CD4-positive, alpha-beta T cell (primary cell): ENCODE measurements around the gene GDF2. TPM values are rescaled to one million over a fixed set of nuclear protein-coding genes. Genes with fewer than 3 reads are reported as not detected.

Experiments
- ATAC-seq: fragments of 200-7000 bp; cut with Tn5 transposase; one replicate; pipeline ENCODE4 v1.10.0; 2022; ENCODE audit warnings: mild to moderate bottlenecking; ENCODE audit not compliant: poor library complexity
- CTCF ChIA-PET: fragments of 350-600 bp; sonication (Branson Sonifier 250); formaldehyde crosslinking; loops from one replicate; lab custom pipeline; 2021; ENCODE audit warnings: antibody characterized with exemption, inconsistent platforms; lab: Charles Lee
- POLR2A ChIA-PET: fragments of 350-600 bp; sonication (Branson Sonifier 250); formaldehyde crosslinking; loops from one replicate; lab custom pipeline; 2021; ENCODE audit warnings: antibody characterized with exemption, inconsistent platforms; lab: Charles Lee
- DNase-seq, 14 experiments: peaks; one replicate each; pipeline ENCODE4 v3.0.0-alpha.2; 2013 to 2020; ENCODE audit warnings: mixed read lengths in 2 of 14
- H3K27ac ChIP-seq, 2 donors: one replicate each; pipeline versions ENCODE4 v1.5.1 to v1.7.0; 2013; ENCODE audit warnings: low read length in 2 of 2, low read depth in 1 of 2, mild to moderate bottlenecking in 1 of 2
- H3K27me3 ChIP-seq, 2 experiments: 1 replicate in 1 of 2; 2 replicates in 1 of 2; pipeline versions ENCODE4 v1.6.1 to v1.7.0; 2013; ENCODE audit warnings: low read length in 2 of 2, control low read depth in 1 of 2, mild to moderate bottlenecking in 1 of 2, moderate library complexity in 1 of 2; ENCODE audit not compliant: insufficient read depth in 2 of 2, control insufficient read depth in 1 of 2
- H3K36me3 ChIP-seq: one replicate; pipeline ENCODE4 v1.6.1; 2013; ENCODE audit warnings: low read length, control low read depth; ENCODE audit not compliant: insufficient read depth
- H3K4me1 ChIP-seq: one replicate; pipeline ENCODE4 v1.6.1; 2013; ENCODE audit warnings: low read length, control low read depth; ENCODE audit not compliant: insufficient read depth
- H3K4me3 ChIP-seq: one replicate; pipeline ENCODE4 v1.5.1; 2013; ENCODE audit warnings: mild to moderate bottlenecking, low read length, moderate library complexity
- H3K9me3 ChIP-seq, 2 experiments: 1 replicate in 1 of 2; 2 replicates in 1 of 2; pipeline versions ENCODE4 v1.6.1 to v1.7.0; 2013; ENCODE audit warnings: low read length in 2 of 2, mild to moderate bottlenecking in 2 of 2, control low read depth in 1 of 2, moderate library complexity in 1 of 2; ENCODE audit not compliant: control insufficient read depth in 1 of 2, insufficient read depth in 1 of 2
- H3K27ac Mint-ChIP-seq: one replicate; pipeline ENCODE4 v1.8.0; 2020; ENCODE audit warnings: mixed read lengths
- H3K27me3 Mint-ChIP-seq: one replicate; pipeline ENCODE4 v1.8.0; 2021; ENCODE audit warnings: mixed read lengths
- H3K36me3 Mint-ChIP-seq: one replicate; pipeline ENCODE4 v1.8.0; 2021; ENCODE audit warnings: low read depth, mixed read lengths
- H3K4me1 Mint-ChIP-seq: one replicate; pipeline ENCODE4 v1.8.0; 2021; ENCODE audit warnings: low read depth, mixed read lengths
- H3K4me3 Mint-ChIP-seq: one replicate; pipeline ENCODE4 v1.8.0; 2020; ENCODE audit warnings: mild to moderate bottlenecking, mixed read lengths
- H3K9me3 Mint-ChIP-seq: one replicate; pipeline ENCODE4 v1.8.0; 2020; ENCODE audit warnings: mixed read lengths
- CTCF ChIP-seq: fragments of 200-600 bp; IDR thresholded peaks from one replicate; pipeline ENCODE4 v1.8.0; 2022; ENCODE audit warnings: antibody characterized with exemption, mild to moderate bottlenecking
- intact Hi-C, 2 experiments: fragments of 100-400 bp; cut with DNase I in 1 of 2; cut with micrococcal nuclease in 1 of 2; formaldehyde crosslinking; loops; one replicate each; pipeline versions ENCODE4 v1.15.1 to v1.9.0; 2023 to 2025; cut with DNase I, micrococcal nuclease
- total RNA-seq, 174 experiments: library from RNA in 2 of 174; stranded (reverse) in 2 of 174; gene quantifications; one replicate each; pipeline ENCODE4 v1.2.3 and lab custom pipeline; 2021 to 2026

The GDF2 gene
- total RNA-seq, 2 experiments from 2014 or later, result not detected

- CTCF ChIA-PET, result interaction anchor here (1.5 kb wide), 2 partner anchors 9 to 22 kb away, joined by 3 to 6 read pairs; no protein-coding TSS in a partner anchor
These were observed 39.9 kb downstream of the GDF2 start for GRCh38 chr10:47362199-47362598.

GRCh38 chr10:47363781-47364180 is 41.5 kb downstream of the GDF2 start:
- no peak overlapping the region for H3K27ac ChIP-seq
- peaks cover 0 to 7% of the 10 kb centered on the region in 2 experiments for H3K9me3 ChIP-seq
- H3K4me3 ChIP-seq, result no peak overlapping the region
- H3K36me3 ChIP-seq, result no peaks in the 10 kb centered on the region
- ChIA-PET CTCF (no interaction called here), POLR2A (no interaction called here)
- no peaks in the 10 kb centered on the region for H3K27me3 ChIP-seq
- ATAC-seq (no peak), DNase-seq (peak in 1 of 14 experiments; percentile 14)
- H3K4me1 ChIP-seq, result no peaks in the 10 kb centered on the region
- H3K4me1 Mint-ChIP-seq, result no peaks in the 10 kb centered on the region
- H3K27ac Mint-ChIP-seq, result no peak overlapping the region
- intact Hi-C loops, result no loop called here
- no peak for TF ChIP-seq CTCF
- no peaks in the 10 kb centered on the region for H3K9me3 Mint-ChIP-seq
- H3K36me3 Mint-ChIP-seq, result no peaks in the 10 kb centered on the region
- H3K4me3 Mint-ChIP-seq, result no peak overlapping the region
- no peaks in the 10 kb centered on the region for H3K27me3 Mint-ChIP-seq

More at GRCh38 chr10:47362199-47362598, 39.9 kb downstream of the GDF2 start:
- no peaks in the 10 kb centered on the region for H3K4me1 Mint-ChIP-seq
- no peaks in the 10 kb centered on the region for H3K27me3 ChIP-seq
- POLR2A ChIA-PET, result no interaction called here
- H3K27ac ChIP-seq, result no peak overlapping the region
- H3K4me1 ChIP-seq, result no peaks in the 10 kb centered on the region
- H3K9me3 ChIP-seq, result no peaks in the 10 kb centered on the region
- no peaks in the 10 kb centered on the region for H3K36me3 ChIP-seq
- H3K4me3 Mint-ChIP-seq, result no peak overlapping the region
- ATAC-seq (no peak), DNase-seq (peak in 1 of 14 experiments; percentile 4)
- no peak overlapping the region for H3K27ac Mint-ChIP-seq
- H3K36me3 Mint-ChIP-seq, result no peaks in the 10 kb centered on the region
- no peaks in the 10 kb centered on the region for H3K9me3 Mint-ChIP-seq
- TF ChIP-seq CTCF, result no peak
- intact Hi-C loops, result no loop called here
- no peaks in the 10 kb centered on the region for H3K27me3 Mint-ChIP-seq
- H3K4me3 ChIP-seq, result no peak overlapping the region

DNA sequence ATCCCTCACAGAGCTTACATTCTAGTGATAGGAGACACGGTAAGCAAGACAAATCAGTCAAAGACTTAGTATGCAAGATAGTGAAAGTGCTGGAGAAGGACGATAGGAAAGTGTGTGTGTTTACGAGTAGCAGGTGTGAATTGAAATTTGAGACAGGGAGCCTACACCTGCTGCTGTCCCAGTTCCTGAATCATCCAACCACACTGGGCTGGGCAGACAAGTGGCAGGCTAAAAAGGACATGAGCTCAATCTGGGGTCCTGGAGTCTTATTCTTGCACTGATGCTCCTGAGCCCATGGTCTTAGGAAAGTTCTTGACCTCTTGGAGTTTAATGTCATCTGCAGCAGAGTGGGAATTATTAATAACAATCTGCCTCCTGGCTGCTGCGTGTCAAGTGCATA is 42.1 kb downstream of the GDF2 start:
- Mint-ChIP-seq H3K27ac (no peak overlapping the region), H3K27me3 (no peaks in the 10 kb centered on the region), H3K36me3 (no peaks in the 10 kb centered on the region), H3K9me3 (no peaks in the 10 kb centered on the region), H3K4me1 (no peaks in the 10 kb centered on the region), H3K4me3 (no peak overlapping the region)
- DNase-seq (no peak), ATAC-seq (no peak)
- TF ChIP-seq CTCF, result no peak
- ChIA-PET CTCF (no interaction called here), POLR2A (no interaction called here)
- no peaks in the 10 kb centered on the region for H3K4me1 ChIP-seq
- no peaks in the 10 kb centered on the region for H3K36me3 ChIP-seq
- intact Hi-C loops, result no loop called here
- no peak overlapping the region for H3K27ac ChIP-seq
- H3K4me3 ChIP-seq, result no peak overlapping the region
- peaks cover 0 to 7% of the 10 kb centered on the region in 2 experiments for H3K9me3 ChIP-seq
- H3K27me3 ChIP-seq, result no peaks in the 10 kb centered on the region
